PC-3 (cell line): ENCODE measurements around the gene ITM2C.

ENCODE experiments used
- EZH2 ChIP-seq: fragments of 300-600 bp; sonication (generic); IDR thresholded peaks from one replicate; pipeline ENCODE4 v1.6.1; 2017; ENCODE audit warnings: antibody characterized with exemption, mild to moderate bottlenecking, low read length; ENCODE audit not compliant: unreplicated experiment
- TF ChIP-seq, protein P1 (sequence below): fragments of 300-600 bp; sonication (generic); conservative IDR thresholded peaks from 2 replicates; pipeline ENCODE4 v1.5.1; 2017; ENCODE audit warnings: antibody characterized with exemption, low read depth, mild to moderate bottlenecking, low read length

DNA sequence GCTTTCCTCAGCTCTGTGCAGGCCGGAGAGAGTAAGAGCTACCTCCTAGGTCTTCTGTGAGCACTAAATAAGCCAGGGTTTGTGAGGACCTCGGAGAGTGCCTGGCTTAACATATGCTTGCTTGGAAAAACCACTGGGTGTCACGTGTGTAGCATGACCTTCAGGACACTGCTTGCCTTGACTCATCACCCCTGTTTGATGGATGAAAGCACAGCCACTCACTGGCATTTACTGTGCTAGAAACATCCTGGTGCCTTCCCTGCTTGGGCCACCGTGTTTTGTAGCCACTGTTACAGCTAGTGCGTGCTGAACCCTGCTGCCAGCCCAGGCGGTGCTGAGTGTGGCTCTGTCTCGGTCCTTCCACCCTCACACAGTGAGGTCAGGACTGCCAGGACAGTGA lies 34.8 kb upstream of the ITM2C start:
- TF ChIP-seq, protein P1, sequence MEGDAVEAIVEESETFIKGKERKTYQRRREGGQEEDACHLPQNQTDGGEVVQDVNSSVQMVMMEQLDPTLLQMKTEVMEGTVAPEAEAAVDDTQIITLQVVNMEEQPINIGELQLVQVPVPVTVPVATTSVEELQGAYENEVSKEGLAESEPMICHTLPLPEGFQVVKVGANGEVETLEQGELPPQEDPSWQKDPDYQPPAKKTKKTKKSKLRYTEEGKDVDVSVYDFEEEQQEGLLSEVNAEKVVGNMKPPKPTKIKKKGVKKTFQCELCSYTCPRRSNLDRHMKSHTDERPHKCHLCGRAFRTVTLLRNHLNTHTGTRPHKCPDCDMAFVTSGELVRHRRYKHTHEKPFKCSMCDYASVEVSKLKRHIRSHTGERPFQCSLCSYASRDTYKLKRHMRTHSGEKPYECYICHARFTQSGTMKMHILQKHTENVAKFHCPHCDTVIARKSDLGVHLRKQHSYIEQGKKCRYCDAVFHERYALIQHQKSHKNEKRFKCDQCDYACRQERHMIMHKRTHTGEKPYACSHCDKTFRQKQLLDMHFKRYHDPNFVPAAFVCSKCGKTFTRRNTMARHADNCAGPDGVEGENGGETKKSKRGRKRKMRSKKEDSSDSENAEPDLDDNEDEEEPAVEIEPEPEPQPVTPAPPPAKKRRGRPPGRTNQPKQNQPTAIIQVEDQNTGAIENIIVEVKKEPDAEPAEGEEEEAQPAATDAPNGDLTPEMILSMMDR: no peak
- no peak for TF ChIP-seq EZH2
